GM21576 (cell line): ENCODE data around the gene RDM1.
"Not testable (repeated sequence)": the region's sequence is repeated elsewhere in the genome, so short reads cannot be mapped to it uniquely, and the experiment has no call there.

Experiments used
- ATAC-seq: cut with Tn5 transposase; IDR thresholded peaks from one replicate; pipeline ENCODE4 v1.9.1; 2021; ENCODE audit warnings: mild to moderate bottlenecking, moderate library complexity; ENCODE audit not compliant: unreplicated experiment

RDM1 gene

DNA sequence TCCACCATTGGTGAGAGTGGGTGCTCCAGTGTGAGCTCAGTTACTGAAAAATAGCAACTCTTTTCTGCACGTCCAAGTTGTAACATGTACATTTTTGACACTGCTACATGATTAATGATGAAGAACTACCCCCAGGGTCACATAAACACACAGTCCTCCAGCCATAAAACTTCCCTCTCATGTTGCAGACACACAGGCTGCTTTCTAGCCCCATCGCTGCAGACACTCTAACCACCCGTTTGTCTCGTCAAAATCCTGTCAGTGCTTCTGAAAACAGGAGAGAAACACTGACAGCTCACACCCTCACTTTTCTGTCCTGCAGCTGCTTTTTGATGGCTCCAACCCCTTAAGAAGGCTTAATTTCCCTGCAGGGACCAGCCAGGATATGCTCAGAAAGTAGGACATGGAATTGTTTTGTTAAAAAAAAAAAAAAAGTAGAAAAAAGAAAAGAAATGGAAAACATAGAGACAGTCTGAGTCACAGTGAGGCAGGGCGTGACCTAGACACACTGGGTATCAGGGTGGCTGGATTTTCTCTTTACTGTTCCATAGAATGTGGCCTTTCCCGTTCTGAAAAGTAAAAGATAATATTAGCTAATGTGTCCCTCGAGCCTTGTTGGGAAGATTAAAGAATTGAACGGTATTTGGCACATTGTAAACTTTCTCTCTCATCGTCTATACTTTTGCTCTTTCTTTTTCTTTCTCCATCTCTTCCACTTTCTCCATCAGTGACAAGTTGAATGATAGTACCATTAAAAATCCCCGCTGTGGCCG lies 29.7 kb downstream of the RDM1 start:
- no peak for ATAC-seq

DNA sequence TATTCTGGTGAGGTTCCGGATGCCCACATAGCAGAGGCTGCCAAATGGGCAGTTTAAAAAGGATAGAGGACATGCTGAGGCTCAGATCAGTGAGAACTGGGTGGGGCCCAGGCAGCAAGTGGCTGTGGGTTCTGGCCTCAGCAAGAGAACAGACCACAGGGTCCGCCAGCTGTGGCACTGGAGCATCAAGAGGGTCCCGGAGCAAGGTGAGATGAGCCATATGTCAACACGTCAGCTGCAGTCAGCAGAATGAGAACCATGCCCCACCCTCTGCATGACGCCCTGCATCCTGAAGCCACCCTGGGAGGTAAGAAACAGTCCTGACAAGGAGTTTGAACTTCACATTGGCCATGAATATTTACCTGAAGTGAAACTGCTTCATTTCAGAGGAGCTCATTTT lies 30.3 kb downstream of the RDM1 start:
- no peak for ATAC-seq

DNA sequence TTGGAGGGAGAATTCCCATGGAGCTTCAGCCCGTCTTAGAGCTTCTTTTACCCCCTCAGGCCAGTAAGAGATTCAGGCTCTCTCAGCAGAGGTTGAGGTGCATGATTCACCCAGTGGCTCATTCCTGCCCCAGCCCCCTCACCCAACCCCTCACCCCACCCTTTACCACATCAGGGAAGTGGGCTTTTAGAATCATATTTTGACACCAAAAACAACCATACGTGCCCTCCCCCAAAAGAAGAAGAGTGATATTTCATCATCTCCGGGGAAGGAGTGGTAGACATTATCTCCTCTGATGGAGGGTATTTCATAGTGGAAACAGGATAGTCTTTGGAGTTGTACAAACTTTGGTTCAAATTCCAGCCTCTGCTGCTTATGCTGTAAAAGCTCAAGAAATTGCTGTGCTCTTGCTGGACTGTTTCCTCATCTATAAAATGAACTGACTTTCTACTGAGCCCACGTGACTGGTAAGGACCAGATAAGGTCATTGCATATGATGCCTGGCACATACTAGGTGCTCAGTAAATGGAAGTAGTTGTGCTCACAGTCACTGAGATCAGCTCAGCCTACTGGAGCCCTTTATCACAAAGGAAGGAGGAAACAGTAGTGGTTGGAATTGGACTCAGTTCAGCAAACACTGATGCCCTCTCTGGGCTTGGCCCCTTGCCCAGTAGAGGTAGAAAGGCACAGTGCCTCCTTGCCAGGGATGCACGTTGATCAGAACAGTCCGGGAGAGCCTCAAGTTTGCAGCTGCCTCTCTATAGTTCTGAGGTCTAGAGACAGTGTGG lies 32.1 kb downstream of the RDM1 start:
- ATAC-seq, result no peak

DNA sequence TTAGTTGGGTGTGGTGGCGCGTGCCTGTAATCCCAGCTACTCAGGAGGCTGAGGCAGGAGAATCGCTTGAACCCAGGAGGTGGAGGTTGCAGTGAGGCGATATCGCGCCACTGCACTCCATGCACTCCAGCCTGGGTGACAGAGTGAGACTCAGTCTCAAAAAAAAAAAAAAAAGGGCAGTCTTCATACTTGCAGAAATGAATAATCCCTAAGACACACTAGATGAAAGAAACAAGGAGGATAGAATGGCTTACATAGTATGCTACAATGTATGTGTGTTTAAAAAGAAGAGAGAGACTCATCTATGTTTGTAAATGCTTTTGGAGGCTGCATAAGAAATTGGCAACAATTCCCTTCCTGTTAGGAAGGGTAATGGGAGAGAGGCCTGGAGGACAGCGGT lies 32.8 kb downstream of the RDM1 start:
- not testable (repeated sequence) for ATAC-seq

DNA sequence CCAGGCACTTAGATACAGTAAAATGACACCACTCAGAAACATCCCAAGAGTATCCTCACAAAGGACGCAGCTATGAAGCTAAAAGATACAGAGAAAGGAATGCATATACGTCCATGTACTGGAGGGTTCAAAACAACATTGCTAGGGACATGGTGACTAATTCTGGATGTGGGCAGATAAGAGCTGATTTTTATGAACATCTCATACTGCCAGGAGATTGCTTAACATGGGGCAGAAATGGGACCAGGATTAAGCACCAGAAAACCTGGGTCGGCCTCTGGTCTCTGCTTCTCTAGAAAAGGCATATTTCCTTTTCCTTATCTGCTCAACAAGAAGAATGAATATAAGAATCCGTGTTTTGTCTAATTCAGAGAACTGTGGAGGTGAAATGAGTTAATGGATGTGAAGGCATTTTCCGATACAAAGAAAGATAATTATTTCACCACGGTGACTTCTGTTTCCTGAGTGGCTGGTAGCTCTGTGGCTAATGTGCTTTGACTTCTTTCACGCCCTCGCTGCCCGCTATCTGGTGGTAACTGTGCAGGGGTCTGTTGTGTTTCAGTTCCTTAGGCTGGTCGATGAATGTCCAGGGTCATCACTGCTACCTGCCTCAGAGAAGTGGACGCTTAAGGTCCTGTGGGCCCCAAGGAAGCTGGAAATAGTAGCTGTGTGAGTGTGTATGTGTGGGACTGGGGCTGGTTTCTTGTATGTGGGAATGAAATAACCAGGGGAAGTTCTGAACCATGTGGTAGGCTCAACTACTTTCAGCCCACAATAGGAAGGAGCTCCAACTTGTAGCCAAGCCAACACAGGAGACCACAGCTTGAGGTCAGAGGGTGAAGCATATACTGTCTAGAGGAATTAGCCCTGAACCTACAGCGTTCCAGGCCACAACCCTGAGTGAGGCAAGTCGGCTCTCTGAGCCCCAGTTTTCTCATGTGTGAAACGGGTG lies 34.7 kb downstream of the RDM1 start:
- ATAC-seq, result peak; percentile 49

DNA sequence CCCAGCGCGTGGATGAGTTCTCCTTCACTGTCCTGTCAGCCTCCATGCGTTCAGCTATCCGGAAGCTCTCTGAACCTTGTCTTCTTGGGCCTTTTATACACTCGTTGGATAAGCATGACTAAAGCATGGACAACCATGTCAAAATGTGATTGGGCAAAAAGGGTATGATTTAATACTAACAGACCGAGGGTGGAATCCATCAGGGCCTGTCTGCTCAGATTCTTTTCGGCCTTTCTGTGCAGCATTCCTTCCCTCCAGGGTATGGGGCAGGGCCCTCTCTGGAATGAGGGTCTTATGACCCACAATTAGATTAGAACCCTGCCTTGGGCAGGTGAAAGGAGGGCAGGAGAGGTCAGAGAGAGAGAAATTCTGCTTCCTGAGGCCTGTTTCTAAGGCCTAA lies 36.4 kb downstream of the RDM1 start:
- no peak for ATAC-seq

DNA sequence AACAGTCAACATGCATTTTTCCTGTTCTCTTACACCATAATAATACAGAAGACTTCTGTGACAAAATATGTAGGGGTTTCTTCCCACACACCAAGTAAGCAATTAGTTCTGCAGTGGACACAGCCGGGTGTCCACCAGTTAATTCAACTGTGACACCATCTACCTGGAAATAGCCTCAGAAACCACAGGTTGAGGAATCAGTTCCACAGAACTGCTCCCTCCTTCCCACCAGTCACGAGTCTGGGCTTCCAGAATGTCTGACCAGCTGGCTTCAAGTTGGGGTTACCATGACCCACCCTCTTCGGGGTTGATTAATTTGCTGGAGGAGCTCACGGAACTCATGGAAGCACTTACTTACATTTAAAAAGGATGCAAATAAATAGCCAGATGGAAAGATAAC lies 36.8 kb downstream of the RDM1 start:
- ATAC-seq, result no peak

DNA sequence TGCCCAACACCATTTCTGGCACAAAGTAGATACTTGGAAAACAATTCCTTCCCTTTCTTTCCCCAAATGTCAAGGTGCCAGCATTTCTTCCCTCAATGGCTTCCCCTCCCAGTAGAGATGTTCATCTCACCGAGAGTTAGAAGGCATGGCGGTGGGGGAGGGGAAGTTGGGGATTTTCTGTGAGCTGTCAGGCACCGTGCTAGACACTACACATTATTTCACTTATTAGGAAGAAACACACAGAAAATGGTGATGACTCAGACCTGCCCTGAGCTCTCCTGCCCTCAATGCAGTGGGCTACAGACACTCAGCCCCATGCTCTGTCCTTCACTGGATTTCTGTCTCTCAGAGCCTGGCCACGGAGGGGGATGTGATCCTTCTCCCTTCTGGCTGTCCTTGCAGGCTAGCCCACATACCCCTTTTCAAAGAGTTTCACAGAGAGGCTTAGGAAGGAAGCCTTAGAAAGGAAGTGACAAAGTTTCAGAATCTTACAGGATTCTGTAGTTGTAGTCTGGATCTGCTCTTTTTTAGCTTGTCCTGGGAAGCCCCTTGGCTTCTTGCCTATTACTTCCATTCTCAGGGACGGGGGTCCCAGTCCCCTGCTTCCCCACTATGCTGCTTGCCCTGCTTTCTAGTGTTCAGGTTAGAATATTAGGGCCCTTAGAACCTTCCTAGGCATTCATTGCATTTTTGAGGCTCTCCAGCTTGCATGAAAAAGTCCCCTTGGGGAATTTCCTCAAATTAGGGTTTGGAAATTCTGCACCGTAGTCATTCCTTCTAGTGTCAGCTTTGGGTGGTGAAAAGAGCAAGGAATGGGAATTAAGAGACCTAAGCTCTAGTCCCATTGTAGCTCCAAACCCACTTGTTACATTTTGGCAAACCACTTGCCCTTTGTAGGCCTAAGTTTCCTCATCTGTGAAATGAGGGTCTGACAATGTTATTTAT lies 38.2 kb downstream of the RDM1 start:
- no peak for ATAC-seq

DNA sequence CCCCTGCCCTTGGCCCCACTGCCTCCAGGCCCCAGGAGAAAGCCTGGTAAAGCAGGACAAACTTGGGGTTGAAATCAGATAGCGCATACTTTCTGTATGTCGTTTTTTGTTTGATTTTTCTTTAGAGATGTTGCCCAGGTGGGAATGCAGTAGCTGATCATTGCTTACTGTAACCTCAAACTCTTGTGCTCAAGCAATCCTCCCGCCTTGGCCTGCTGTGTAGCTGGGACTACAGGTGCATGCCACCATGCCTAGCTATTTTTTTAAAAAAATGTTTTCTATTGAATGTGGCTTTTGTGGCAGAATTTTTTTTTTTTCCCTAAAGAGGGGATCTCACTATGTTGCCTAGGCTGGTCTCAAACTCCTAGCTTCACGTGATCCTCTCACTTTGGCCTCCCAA lies 39.3 kb downstream of the RDM1 start:
- no peak for ATAC-seq

DNA sequence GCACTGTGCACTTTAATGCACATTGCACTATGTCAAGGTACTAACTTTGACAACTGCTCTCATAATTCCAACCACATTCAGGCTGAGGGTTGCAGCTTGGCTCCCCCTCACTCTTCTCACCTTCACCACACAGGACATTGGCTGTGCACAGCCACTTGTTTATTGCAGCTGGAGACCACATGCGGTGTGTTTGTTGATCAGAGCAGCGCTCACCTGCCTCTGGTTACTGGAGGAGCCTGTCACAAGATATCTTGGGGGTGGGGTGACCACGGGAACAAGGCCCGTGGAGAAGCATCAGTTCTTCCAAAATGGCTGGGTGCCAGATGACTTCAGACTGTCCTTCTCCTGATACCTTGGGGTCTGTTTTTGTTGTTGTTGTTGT lies 39.8 kb downstream of the RDM1 start:
- no peak for ATAC-seq

DNA sequence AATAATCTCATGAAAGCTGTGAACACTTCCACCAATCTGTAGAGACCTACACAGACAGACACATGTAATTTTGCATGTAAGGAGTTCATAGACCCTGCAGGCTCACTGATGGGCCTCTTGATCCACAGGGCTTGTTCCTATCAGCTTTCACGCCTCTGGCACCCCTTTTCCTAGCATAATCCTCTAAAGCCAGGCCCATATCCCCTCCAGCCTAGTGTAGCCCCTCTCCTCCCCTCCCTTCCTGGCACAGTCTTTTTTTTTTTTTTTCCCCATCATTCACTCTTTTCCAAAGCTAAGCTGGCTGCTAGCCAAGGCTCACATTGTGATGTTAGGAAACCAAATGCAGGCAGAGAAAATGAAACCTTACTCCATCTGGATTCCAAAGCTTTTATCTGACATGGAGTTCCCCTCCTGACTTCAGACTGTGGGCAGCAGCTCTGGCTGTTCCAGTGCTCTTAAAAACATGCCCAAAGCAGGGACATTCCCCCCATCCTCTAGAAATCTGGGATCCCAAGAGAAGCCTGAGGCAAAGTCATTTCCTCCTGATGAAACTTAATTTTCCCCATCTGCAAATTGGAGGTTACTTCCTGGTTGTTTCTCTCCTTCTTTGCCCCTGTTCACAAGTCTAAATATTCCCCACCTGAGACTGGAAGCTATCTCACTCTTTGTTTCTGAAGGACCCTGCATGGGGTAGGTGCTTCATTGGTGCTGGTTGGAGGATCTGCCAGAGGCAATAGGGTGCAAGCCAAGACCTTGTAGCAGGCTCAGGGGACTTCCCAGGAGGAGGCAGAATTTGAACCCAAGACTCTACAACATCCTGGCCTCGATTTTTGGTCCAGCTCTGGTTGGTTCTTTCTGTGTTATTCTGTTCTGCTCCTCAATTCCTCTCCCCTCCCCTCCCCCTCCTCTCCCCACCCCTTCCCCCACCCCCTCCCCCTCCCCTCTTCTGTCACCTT lies 40.5 kb downstream of the RDM1 start:
- no peak for ATAC-seq

DNA sequence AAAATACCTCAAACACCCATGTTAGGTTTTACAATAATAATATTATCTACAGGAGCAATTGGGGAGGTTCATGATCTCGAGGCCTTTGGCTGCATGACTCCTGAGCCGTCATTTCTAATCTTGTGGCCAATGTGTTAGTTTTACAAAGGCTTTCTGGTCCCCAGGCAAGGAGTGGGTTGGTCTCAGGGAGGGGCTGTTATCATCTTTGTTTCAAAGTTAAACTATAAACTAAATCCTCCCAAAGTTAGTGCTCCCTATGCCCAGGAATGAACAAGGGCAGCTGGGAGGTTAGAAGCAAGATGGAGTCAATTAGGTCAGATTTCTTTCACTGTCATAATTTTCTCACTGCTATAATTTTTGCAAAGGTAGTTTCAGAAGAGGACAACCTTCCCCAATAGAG lies 41.3 kb downstream of the RDM1 start:
- no peak for ATAC-seq

DNA sequence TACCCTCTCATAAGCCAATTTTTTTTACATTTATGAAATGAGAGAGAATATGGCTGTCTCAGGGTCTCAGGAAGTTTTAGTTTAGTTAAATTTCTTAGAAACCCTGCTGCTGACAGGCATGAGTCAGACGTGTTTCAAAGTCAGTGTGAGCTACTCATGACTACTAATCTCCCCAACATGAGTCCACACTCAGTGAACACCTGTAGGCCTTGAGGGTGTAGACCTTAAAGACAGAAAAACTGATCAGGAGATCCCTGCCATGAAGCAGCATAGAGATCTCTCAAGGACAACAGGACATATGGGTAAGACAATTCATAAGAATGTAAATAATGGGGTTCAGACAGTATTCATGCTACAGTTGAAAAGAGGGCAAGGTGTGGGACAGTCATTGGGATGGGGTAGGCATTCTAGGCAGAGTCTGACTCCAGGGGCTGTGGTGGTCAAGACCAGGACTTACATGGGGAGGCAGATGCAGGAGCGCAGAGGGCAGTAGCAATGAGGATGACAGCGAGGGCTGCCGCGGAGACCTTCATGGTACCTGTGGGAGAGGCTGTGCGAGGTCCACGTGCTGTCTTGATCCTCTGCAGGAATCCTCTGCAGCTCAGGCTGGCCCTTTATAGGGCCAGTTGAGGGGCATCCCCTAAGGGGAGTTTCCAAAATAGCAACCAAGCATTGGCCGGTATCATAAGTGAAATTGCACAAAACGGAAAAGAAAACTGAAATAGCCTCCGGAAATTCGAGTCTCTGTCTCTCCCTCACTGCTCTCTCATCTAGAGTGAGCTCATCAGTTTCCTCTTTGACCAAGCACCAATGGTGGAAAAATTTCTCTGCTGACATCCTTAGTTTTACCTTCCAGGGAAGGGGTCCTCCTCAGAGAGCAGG lies 50.6 kb downstream of the RDM1 start, which contains the start of gene CCL5:
Gene CCL5, minus strand, starts transcription at position 588 of the 882 bp plus-strand sequence.
- peak; percentile 77 for ATAC-seq

DNA sequence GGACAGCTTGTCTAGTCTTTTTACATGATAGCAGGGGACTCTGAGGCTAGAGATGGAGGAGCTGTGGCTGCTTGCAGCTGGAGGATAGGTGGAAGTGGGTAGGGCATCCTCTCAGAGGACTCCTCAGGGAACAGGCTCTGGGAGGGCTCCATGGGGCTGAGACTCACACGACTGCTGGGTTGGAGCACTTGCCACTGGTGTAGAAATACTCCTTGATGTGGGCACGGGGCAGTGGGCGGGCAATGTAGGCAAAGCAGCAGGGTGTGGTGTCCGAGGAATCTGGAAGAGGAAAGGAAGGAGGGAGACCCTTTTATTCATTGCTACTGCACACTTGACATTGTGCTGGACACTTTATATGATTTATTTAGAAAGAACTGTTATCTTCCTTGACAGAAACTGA lies 52.2 kb downstream of the RDM1 start:
- no peak for ATAC-seq

DNA sequence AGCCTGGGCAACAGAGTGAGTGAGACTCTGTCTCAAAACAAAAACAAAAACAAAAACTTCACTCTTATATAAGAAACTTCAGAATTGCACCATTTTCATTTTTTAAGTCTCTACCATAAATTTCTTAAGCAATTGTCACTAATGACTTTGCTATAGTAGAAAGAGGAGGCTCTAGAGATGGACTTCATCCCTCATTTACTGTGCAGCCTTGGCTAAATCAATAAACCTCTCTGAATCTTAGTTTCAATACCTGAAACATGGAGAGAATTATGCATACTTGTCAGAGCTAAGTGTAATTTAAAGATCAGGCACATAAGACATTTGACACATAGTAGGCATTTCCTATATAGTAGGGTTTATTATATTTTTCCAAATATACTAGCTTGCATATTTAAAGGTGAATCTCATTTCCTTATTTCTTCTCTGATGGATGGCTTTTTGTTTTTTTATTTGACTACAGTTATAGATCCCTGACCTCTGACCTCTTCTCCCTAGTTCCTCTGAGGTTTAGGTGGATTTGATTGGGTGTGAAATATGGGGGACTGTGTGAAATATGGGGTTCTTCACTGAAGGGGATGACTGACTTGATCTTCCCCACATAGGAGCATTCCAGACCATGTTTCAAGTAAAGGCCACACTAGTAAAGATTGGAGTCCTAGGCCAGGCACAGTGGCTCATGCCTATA lies 53.1 kb downstream of the RDM1 start:
- ATAC-seq, result no peak

DNA sequence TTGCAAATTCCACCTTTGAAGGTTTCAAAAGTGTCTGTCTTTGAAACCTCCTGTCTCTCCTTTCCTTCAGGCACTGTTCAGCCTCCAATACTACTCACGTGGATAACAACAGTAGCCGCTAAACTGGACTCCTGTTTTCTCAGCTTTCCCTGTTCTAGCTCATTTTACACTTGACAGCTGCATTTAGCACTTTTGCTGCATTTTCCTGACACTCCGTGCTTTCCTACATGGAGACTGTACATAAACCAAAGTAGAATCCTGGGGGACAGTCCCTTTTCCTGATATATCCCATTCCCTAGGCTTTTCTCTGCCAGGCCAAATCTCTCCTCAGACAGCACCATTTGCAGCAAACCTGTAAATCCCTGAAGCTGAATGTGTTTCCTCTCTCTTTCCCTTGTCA lies 54.0 kb downstream of the RDM1 start:
- no peak for ATAC-seq

DNA sequence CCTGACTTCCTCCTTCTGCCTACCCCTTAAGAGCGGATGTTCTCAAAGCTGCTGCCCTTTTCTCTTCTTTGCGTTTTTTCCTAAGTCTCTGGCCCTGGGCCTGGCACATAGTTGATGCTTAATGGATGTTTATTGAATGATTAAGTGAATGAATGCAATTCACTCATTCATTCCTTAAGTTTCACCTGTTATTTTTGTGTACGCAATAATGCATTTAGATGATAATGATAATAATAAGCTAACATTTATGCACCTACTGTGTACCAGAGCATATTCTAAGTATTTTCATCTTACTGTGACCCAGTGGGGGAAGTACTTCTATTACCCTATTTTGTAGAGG lies 54.8 kb downstream of the RDM1 start:
- no peak for ATAC-seq
